ENCODE results near the gene POP7. TPM values are rescaled to one million over a fixed set of nuclear protein-coding genes. Genes with fewer than 3 reads are reported as not detected.

POP7 gene
- total RNA-seq, 1 experiment from 2014 or later = 52.3 TPM

DNA sequence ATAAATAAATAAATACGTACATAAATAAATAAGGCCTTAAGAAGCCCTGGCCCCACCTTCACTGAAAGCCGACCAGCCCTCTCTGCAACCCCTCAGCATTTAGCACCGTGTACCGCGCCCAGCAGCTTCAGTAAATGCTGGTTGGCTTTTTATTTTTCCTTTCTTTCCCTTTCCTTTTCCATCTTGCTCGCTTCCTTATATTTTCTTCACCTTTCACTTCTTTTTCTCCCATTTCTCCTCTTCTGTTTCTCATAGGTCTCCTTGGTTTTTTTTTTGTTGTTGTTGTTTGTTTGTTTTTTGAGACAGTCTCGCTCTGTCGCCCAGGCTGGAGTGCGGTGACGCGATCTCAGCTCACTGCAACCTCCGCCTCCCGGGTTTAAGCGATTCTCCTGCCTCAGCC, 38.7 kb downstream of the POP7 start:
- CTCF ChIA-PET = no interaction called here
- intact Hi-C loops (cut with micrococcal nuclease; ENCODE audit: unreplicated experiment) = no loop called here

DNA sequence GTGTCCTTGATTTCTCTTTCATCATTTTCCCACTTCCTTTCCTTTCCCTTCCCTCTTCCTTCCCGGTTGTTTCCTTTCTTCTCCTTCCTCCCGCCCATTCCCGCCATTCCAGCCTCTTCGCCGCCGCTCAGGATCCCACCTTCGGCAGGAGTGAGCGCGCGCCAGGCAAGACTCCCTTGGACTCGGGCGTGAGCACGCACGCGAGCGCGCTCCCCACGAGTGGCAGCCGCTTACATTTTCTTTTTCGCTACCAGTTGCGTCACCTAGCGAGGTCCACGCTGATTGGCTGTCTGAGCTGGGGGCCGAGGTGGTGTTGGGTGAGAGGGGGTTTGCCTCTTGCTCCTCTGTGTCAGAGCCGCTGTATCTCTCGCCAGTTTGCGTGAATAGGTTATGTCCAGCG, 39.3 kb downstream of the POP7 start:
- in situ Hi-C loops (cut with HindIII; ENCODE audit: low pct_unique_long_range_greater_than_20kb, low sequenced_read_pairs) = no loop called here
- H3K9me3 ChIP-seq (ENCODE audit: control insufficient read depth, insufficient read depth, low read depth, low read length) = no peaks in the 10 kb centered on the region
- TF ChIP-seq, protein P1, sequence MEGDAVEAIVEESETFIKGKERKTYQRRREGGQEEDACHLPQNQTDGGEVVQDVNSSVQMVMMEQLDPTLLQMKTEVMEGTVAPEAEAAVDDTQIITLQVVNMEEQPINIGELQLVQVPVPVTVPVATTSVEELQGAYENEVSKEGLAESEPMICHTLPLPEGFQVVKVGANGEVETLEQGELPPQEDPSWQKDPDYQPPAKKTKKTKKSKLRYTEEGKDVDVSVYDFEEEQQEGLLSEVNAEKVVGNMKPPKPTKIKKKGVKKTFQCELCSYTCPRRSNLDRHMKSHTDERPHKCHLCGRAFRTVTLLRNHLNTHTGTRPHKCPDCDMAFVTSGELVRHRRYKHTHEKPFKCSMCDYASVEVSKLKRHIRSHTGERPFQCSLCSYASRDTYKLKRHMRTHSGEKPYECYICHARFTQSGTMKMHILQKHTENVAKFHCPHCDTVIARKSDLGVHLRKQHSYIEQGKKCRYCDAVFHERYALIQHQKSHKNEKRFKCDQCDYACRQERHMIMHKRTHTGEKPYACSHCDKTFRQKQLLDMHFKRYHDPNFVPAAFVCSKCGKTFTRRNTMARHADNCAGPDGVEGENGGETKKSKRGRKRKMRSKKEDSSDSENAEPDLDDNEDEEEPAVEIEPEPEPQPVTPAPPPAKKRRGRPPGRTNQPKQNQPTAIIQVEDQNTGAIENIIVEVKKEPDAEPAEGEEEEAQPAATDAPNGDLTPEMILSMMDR (IDR thresholded peaks at IDR 0.05) = no peak
- no peak for TF ChIP-seq TCF7L2 (IDR thresholded peaks at IDR 0.05; ENCODE audit: low read depth, low read length)
- no peak for TF ChIP-seq SIN3A (IDR thresholded peaks at IDR 0.05; ENCODE audit: borderline replicate concordance, insufficient read depth, low read depth, low read length)
- no peak for TF ChIP-seq POLR2AphosphoS5 (IDR thresholded peaks at IDR 0.05; ENCODE audit: low read depth, low read length)
- TF ChIP-seq, protein P2, sequence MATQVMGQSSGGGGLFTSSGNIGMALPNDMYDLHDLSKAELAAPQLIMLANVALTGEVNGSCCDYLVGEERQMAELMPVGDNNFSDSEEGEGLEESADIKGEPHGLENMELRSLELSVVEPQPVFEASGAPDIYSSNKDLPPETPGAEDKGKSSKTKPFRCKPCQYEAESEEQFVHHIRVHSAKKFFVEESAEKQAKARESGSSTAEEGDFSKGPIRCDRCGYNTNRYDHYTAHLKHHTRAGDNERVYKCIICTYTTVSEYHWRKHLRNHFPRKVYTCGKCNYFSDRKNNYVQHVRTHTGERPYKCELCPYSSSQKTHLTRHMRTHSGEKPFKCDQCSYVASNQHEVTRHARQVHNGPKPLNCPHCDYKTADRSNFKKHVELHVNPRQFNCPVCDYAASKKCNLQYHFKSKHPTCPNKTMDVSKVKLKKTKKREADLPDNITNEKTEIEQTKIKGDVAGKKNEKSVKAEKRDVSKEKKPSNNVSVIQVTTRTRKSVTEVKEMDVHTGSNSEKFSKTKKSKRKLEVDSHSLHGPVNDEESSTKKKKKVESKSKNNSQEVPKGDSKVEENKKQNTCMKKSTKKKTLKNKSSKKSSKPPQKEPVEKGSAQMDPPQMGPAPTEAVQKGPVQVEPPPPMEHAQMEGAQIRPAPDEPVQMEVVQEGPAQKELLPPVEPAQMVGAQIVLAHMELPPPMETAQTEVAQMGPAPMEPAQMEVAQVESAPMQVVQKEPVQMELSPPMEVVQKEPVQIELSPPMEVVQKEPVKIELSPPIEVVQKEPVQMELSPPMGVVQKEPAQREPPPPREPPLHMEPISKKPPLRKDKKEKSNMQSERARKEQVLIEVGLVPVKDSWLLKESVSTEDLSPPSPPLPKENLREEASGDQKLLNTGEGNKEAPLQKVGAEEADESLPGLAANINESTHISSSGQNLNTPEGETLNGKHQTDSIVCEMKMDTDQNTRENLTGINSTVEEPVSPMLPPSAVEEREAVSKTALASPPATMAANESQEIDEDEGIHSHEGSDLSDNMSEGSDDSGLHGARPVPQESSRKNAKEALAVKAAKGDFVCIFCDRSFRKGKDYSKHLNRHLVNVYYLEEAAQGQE (IDR thresholded peaks at IDR 0.05; ENCODE audit: insufficient read depth in 1 of 2, low read depth in 2 of 2, low read length in 1 of 2) = no peak
- POLR2A ChIA-PET = no interaction called here
- CTCF ChIA-PET = no interaction called here
- intact Hi-C loops (cut with micrococcal nuclease; ENCODE audit: unreplicated experiment) = no loop called here
- H3K4me1 ChIP-seq (ENCODE audit: control insufficient read depth, insufficient read depth, low read length) = no peaks in the 10 kb centered on the region
- H3K4me3 ChIP-seq (ENCODE audit: low read depth in 2 of 2, low read length in 2 of 2) = no peak overlapping the region
- no TSS peak for BruUV-seq (replicated peaks)
- no peak for ATAC-seq
- H3K27ac ChIP-seq (ENCODE audit: low read length) = no peak overlapping the region
- DNase-seq (ENCODE audit: low read depth, low spot score) = no peak
- no peaks in the 10 kb centered on the region for H3K36me3 ChIP-seq (ENCODE audit: control insufficient read depth, insufficient read depth, low read length)
- H3K27me3 ChIP-seq (ENCODE audit: control insufficient read depth, insufficient read depth, low read length) = no peaks in the 10 kb centered on the region

More for the DNA sequence above, 38.7 kb downstream of the POP7 start:
- in situ Hi-C loops (cut with HindIII; ENCODE audit: low pct_unique_long_range_greater_than_20kb, low sequenced_read_pairs) = no loop called here
- Histone ChIP-seq H3K4me3 (ENCODE audit: low read depth in 2 of 2, low read length in 2 of 2) (no peak overlapping the region), H3K4me1 (ENCODE audit: control insufficient read depth, insufficient read depth, low read length) (no peaks in the 10 kb centered on the region), H3K9me3 (ENCODE audit: control insufficient read depth, insufficient read depth, low read depth, low read length) (no peaks in the 10 kb centered on the region), H3K36me3 (ENCODE audit: control insufficient read depth, insufficient read depth, low read length) (no peaks in the 10 kb centered on the region), H3K27me3 (ENCODE audit: control insufficient read depth, insufficient read depth, low read length) (no peaks in the 10 kb centered on the region), H3K27ac (ENCODE audit: low read length) (no peak overlapping the region)
- POLR2A ChIA-PET = no interaction called here
- TF ChIP-seq SIN3A (IDR thresholded peaks at IDR 0.05; ENCODE audit: borderline replicate concordance, insufficient read depth, low read depth, low read length) (no peak), POLR2AphosphoS5 (IDR thresholded peaks at IDR 0.05; ENCODE audit: low read depth, low read length) (no peak), TCF7L2 (IDR thresholded peaks at IDR 0.05; ENCODE audit: low read depth, low read length) (no peak)
- TF ChIP-seq, protein P1 (IDR thresholded peaks at IDR 0.05) = no peak
- TF ChIP-seq, protein P2 (IDR thresholded peaks at IDR 0.05; ENCODE audit: insufficient read depth in 1 of 2, low read depth in 2 of 2, low read length in 1 of 2) = no peak
- no TSS peak for BruUV-seq (replicated peaks)
- no peak for ATAC-seq
- DNase-seq (ENCODE audit: low read depth, low spot score) = no peak
